ENCODE data around the gene TMEM131.
A peak's percentile ranks its signal among the peaks of the same experiment; 100 is the strongest.

TMEM131 gene

DNA sequence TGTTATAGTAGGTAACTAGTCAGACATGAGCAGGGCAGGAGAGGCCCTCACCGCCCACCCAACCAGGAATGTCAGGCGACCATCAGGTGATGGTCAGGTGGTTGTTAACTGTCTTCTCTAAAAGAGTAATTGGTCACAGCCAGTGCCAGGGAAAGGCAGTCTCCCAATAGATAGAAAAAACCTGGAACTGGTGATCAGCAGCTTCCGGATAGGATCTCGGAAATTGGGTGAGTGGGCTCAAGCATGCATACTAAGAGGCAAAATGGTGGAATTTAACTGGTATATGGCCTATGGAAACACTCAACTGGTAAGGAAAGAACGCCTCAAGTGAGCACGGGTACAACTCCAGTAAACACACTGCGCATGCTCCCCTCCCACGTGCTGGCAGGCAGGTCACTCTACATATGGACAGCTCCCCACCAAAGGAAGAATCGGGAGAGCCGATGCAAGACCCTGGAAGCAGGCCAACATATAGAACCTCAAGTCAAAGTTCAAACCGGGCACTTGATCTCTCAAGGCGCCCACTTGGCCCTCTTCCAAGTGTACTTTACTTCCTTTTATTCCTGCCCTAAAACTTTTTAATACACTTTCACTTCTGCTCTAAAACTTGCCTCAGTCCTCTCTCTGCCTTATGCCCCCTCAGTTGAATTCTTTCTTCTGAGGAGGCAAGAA lies 43.5 kb upstream of the TMEM131 start:
- Histone ChIP-seq H3K27ac (no peak overlapping the region), H3K9me3 (peaks cover 0 to 9% (median 0%) of the 10 kb centered on the region in 3 donors), H3K36me3 (no peaks in the 10 kb centered on the region), H3K27me3 (no peaks in the 10 kb centered on the region), H3K4me1 (peaks cover 0 to 45% (median 13%) of the 10 kb centered on the region in 4 donors), H3K4me3 (no peak overlapping the region)
- DNase-seq, result peak in 1 of 2 donors; percentile 32
- intact Hi-C loops (cut with DNase I; ENCODE audit: low total_unique reads), result no loop called here
- TF ChIP-seq, protein P1, sequence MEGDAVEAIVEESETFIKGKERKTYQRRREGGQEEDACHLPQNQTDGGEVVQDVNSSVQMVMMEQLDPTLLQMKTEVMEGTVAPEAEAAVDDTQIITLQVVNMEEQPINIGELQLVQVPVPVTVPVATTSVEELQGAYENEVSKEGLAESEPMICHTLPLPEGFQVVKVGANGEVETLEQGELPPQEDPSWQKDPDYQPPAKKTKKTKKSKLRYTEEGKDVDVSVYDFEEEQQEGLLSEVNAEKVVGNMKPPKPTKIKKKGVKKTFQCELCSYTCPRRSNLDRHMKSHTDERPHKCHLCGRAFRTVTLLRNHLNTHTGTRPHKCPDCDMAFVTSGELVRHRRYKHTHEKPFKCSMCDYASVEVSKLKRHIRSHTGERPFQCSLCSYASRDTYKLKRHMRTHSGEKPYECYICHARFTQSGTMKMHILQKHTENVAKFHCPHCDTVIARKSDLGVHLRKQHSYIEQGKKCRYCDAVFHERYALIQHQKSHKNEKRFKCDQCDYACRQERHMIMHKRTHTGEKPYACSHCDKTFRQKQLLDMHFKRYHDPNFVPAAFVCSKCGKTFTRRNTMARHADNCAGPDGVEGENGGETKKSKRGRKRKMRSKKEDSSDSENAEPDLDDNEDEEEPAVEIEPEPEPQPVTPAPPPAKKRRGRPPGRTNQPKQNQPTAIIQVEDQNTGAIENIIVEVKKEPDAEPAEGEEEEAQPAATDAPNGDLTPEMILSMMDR (IDR thresholded peaks at IDR 0.05), result no peak

GRCh38 chr2:98037666-98038336 lies 42.1 kb upstream of the TMEM131 start:
- Histone ChIP-seq H3K36me3 (no peaks in the 10 kb centered on the region), H3K27me3 (no peaks in the 10 kb centered on the region), H3K4me1 (peaks cover 0 to 45% (median 13%) of the 10 kb centered on the region in 4 donors), H3K9me3 (peaks cover 0 to under 1% (median 0%) of the 10 kb centered on the region in 3 donors), H3K27ac (peak overlapping the region in 1 of 2 donors; percentile 30), H3K4me3 (no peak overlapping the region)
- intact Hi-C loops (cut with DNase I; ENCODE audit: low total_unique reads), result no loop called here
- TF ChIP-seq, protein P1 (IDR thresholded peaks at IDR 0.05), result no peak
- DNase-seq, result no peak

- Histone ChIP-seq H3K27me3 (no peaks in the 10 kb centered on the region), H3K36me3 (no peaks in the 10 kb centered on the region), H3K4me3 (no peak overlapping the region), H3K9me3 (no peaks in the 10 kb centered on the region), H3K27ac (peak overlapping the region in 1 of 2 donors; percentile 30), H3K4me1 (peaks cover 0 to 45% (median 13%) of the 10 kb centered on the region in 4 donors)
- no peak for DNase-seq
- TF ChIP-seq, protein P1 (IDR thresholded peaks at IDR 0.05), result no peak
- intact Hi-C loops (cut with DNase I; ENCODE audit: low total_unique reads), result no loop called here
Measured at GRCh38 chr2:98037206-98037605, 41.5 kb upstream of the TMEM131 start.

DNA sequence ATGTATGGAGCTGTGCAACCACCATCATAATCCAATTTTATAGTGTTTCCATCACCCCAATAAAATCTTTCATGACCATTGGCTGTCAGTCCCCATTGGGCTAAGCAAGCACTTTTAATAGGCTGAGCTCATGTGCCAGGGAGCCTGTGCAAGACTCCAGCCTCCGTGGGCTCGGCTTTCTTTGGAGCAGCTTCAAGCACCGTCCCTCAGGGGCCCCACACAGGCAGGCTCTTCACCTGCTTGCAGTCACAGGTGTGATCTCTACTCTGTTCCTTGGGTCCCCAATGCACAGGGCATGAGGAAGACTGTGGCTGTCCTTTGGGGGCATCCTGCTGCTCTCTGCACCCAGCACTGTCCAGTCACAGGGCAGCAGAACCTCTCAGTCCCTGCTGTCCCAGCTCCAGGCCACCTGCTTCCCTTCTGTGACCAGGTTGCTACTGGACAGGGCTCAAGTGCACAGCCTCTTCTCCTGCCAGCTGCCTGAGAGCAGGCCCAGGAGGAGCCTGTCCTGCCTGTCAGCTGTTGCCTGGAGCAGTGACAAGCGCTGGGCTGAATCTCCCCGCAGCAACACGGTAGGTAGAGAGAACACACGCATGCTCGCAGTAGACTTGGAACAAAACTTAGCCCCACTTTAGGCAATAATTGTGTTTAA lies 40.7 kb upstream of the TMEM131 start:
- no peaks in the 10 kb centered on the region for H3K36me3 ChIP-seq
- intact Hi-C loops (cut with DNase I; ENCODE audit: low total_unique reads), result no loop called here
- no peaks in the 10 kb centered on the region for H3K27me3 ChIP-seq
- peak overlapping the region in 1 of 2 donors; percentile 30 for H3K27ac ChIP-seq
- H3K4me1 ChIP-seq, result peaks cover 0 to 45% (median 13%) of the 10 kb centered on the region in 4 donors
- TF ChIP-seq, protein P1 (IDR thresholded peaks at IDR 0.05), result no peak
- no peak overlapping the region for H3K4me3 ChIP-seq
- no peaks in the 10 kb centered on the region for H3K9me3 ChIP-seq
- no peak for DNase-seq

DNA sequence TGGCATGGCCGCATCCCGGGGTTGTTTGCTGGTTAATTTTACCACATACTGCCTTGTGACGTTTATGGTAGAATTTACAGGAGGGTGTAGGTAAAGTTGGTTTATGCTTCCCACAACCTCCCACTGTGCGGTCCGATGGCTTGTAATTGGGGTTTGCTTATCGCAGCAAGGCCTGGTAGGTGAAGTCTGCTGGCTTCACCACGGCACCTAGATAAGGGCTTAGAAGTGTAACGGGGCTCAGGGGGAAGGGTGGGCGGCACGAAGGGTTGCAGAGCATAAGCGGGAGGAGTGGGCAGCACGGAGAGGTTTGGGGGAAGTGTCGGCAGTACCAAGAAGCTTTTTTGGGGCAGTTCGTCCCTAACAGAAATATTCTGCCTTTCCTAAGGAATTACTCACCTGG lies 39.0 kb upstream of the TMEM131 start:
- Histone ChIP-seq H3K4me3 (no peak overlapping the region), H3K27me3 (no peaks in the 10 kb centered on the region), H3K4me1 (peaks cover 0 to 35% (median 13%) of the 10 kb centered on the region in 4 donors), H3K36me3 (no peaks in the 10 kb centered on the region), H3K27ac (no peak overlapping the region), H3K9me3 (no peaks in the 10 kb centered on the region)
- TF ChIP-seq, protein P1 (IDR thresholded peaks at IDR 0.05), result no peak
- intact Hi-C loops (cut with DNase I; ENCODE audit: low total_unique reads), result no loop called here
- DNase-seq, result no peak

All from tibial artery (tissue), 4 donors.